H1 (cell line): Measurements from ENCODE around the gene TRIAP1. TPM values are rescaled to one million over a fixed set of nuclear protein-coding genes. Genes with fewer than 3 reads are reported as not detected.

Experiments
- CTCF ChIA-PET: fragments of 300-600 bp; sonication (Branson Sonifier 250); formaldehyde crosslinking; loops from one replicate; lab custom pipeline; 2021; ENCODE audit not compliant: partially characterized antibody; lab: Charles Lee
- POLR2A ChIA-PET: fragments of 300-600 bp; sonication (Branson Sonifier 250); formaldehyde crosslinking; loops from one replicate; lab custom pipeline; 2021; ENCODE audit warnings: inconsistent platforms; ENCODE audit not compliant: partially characterized antibody; lab: Charles Lee
- DNase-seq, 2 experiments: peaks; one replicate each; pipeline versions ENCODE4 v3.0.0 to v3.0.0-alpha.2; 2010 to 2022; ENCODE audit warnings: low spot score in 2 of 2, low read depth in 1 of 2, mixed read lengths in 1 of 2
- FAIRE-seq: peaks from 2 replicates; lab custom pipeline; 2011; peaks lifted over from hg19 to GRCh38; lab: Jason Lieb, UNC
- H2AFZ ChIP-seq: 2 replicates; pipeline ENCODE4 v1.8.1; 2012; ENCODE audit warnings: low read length, inconsistent platforms
- H2AK5ac ChIP-seq: 2 replicates; pipeline ENCODE4 v1.6.1; 2013; ENCODE audit warnings: low read depth, low read length
- H2BK120ac ChIP-seq: replicated peaks from 2 replicates; pipeline ENCODE3; 2013; ENCODE audit warnings: low read depth, low read length, inconsistent platforms
- H2BK12ac ChIP-seq: 2 replicates; pipeline ENCODE4 v1.6.1; 2013; ENCODE audit warnings: low read depth, low read length
- H2BK15ac ChIP-seq: 2 replicates; pipeline ENCODE4 v1.6.1; 2013; ENCODE audit warnings: low read length
- H2BK20ac ChIP-seq: 2 replicates; pipeline ENCODE4 v1.6.1; 2013; ENCODE audit warnings: low read length
- H2BK5ac ChIP-seq: 2 replicates; pipeline ENCODE4 v1.6.1; 2013; ENCODE audit warnings: low read depth, low read length
- H3K14ac ChIP-seq: 2 replicates; pipeline ENCODE4 v1.6.1; 2013; ENCODE audit warnings: inconsistent platforms; ENCODE audit not compliant: insufficient read length
- H3K18ac ChIP-seq: 2 replicates; pipeline ENCODE4 v1.6.1; 2013; ENCODE audit warnings: low read length; ENCODE audit errors: extremely low read depth
- H3K23ac ChIP-seq: 2 replicates; pipeline ENCODE4 v1.6.1; 2013; ENCODE audit warnings: inconsistent platforms; ENCODE audit not compliant: insufficient read length
- H3K23me2 ChIP-seq: 2 replicates; pipeline ENCODE4 v1.6.1; 2013; ENCODE audit warnings: low read depth, low read length
- H3K27ac ChIP-seq: 2 replicates; pipeline ENCODE4 v1.6.1; 2011; ENCODE audit warnings: low read depth, low read length, inconsistent platforms
- H3K27me3 ChIP-seq, 4 experiments: replicated peaks in 1 of 4; 1 replicate in 1 of 4; 2 replicates in 3 of 4; pipeline versions ENCODE4 v1.6.1 to v1.8.1; 2011 to 2013; ENCODE audit warnings: low read length in 3 of 4, mild to moderate bottlenecking in 3 of 4, inconsistent platforms in 2 of 4, mixed read lengths in 2 of 4, moderate library complexity in 1 of 4; ENCODE audit not compliant: control insufficient read depth in 3 of 4, insufficient read depth in 3 of 4; ENCODE audit errors: extremely low read depth in 1 of 4
- H3K36me3 ChIP-seq, 4 experiments: 2 replicates each; pipeline versions ENCODE4 v1.6.1 to v1.8.1; 2011 to 2013; ENCODE audit warnings: mild to moderate bottlenecking in 4 of 4, low read length in 3 of 4, moderate library complexity in 2 of 4, control low read depth in 1 of 4, inconsistent platforms in 1 of 4; ENCODE audit not compliant: insufficient read depth in 4 of 4, control insufficient read depth in 2 of 4
- H3K4ac ChIP-seq: replicated peaks from 2 replicates; pipeline ENCODE3; 2013; ENCODE audit warnings: low read length, low read depth, mixed read lengths, inconsistent platforms; ENCODE audit not compliant: insufficient read length
- H3K4me1 ChIP-seq, 4 experiments: replicated peaks in 1 of 4; 1 replicate in 1 of 4; 2 replicates in 3 of 4; pipeline versions ENCODE4 v1.6.1 to v1.8.1; 2011 to 2013; ENCODE audit warnings: low read length in 3 of 4, inconsistent platforms in 2 of 4, mixed read lengths in 1 of 4; ENCODE audit not compliant: insufficient read depth in 4 of 4, control insufficient read depth in 3 of 4
- H3K4me2 ChIP-seq, 2 experiments: 2 replicates each; pipeline versions ENCODE4 v1.6.1 to v1.8.1; 2011 to 2013; ENCODE audit warnings: low read depth in 2 of 2, low read length in 2 of 2, control low read depth in 1 of 2, inconsistent platforms in 1 of 2, mild to moderate bottlenecking in 1 of 2; ENCODE audit not compliant: insufficient read depth in 1 of 2
- H3K4me3 ChIP-seq, 4 experiments: fragments of 200-600, 300-600 bp in 1 of 4; sonication (generic), shearing (Covaris generic), sonication (Bioruptor Twin) in 1 of 4; 2 replicates each; pipeline versions ENCODE4 v1.5.1 to v1.8.1; 2011 to 2016; ENCODE audit warnings: low read length in 4 of 4, low read depth in 3 of 4, control low read depth in 2 of 4, inconsistent platforms in 2 of 4, mild to moderate bottlenecking in 2 of 4, mixed read lengths in 1 of 4, moderate library complexity in 1 of 4; ENCODE audit not compliant: insufficient read depth in 2 of 4; ENCODE audit errors: extremely low read depth in 1 of 4
- H3K56ac ChIP-seq: replicated peaks from 2 replicates; pipeline ENCODE3; 2013; ENCODE audit warnings: low read depth, mild to moderate bottlenecking, mixed read lengths, low read length, inconsistent platforms; ENCODE audit not compliant: insufficient read length
- H3K79me1 ChIP-seq: 2 replicates; pipeline ENCODE4 v1.6.1; 2013; ENCODE audit warnings: low read depth, low read length, control low read depth
- H3K79me2 ChIP-seq, 2 experiments: 2 replicates each; pipeline versions ENCODE4 v1.6.1 to v1.8.1; 2012 to 2013; ENCODE audit warnings: low read length in 2 of 2, mild to moderate bottlenecking in 2 of 2, inconsistent platforms in 1 of 2; ENCODE audit not compliant: insufficient read depth in 2 of 2, control insufficient read depth in 1 of 2
- H3K9ac ChIP-seq, 4 experiments: replicated peaks in 1 of 4; 1 replicate in 1 of 4; 2 replicates in 3 of 4; pipeline versions ENCODE4 v1.6.1 to v1.8.1; 2011 to 2013; ENCODE audit warnings: low read depth in 3 of 4, low read length in 3 of 4, control low read depth in 2 of 4, mild to moderate bottlenecking in 2 of 4, moderate library complexity in 2 of 4, inconsistent platforms in 1 of 4; ENCODE audit errors: extremely low read depth in 1 of 4
- H3K9me3 ChIP-seq, 2 experiments: 2 replicates each; pipeline versions ENCODE4 v1.6.1 to v1.8.1; 2012 to 2013; ENCODE audit warnings: mild to moderate bottlenecking in 2 of 2, moderate library complexity in 2 of 2, control low read depth in 1 of 2, inconsistent platforms in 1 of 2, low read depth in 1 of 2, low read length in 1 of 2, mixed read lengths in 1 of 2; ENCODE audit not compliant: insufficient read depth in 2 of 2
- H4K20me1 ChIP-seq, 2 experiments: replicated peaks in 1 of 2; 2 replicates each; pipeline versions ENCODE3 to v1.8.1; 2011 to 2013; ENCODE audit warnings: inconsistent platforms in 2 of 2, low read length in 2 of 2, mild to moderate bottlenecking in 1 of 2; ENCODE audit not compliant: insufficient read depth in 2 of 2, control insufficient read depth in 1 of 2
- H4K5ac ChIP-seq: 2 replicates; pipeline ENCODE4 v1.6.1; 2013; ENCODE audit warnings: low read length, low read depth, mixed read lengths, inconsistent platforms; ENCODE audit not compliant: insufficient read length
- H4K8ac ChIP-seq: 2 replicates; pipeline ENCODE4 v1.8.0; 2013; ENCODE audit warnings: mild to moderate bottlenecking, moderate library complexity, low read length, inconsistent platforms; ENCODE audit not compliant: insufficient read depth; ENCODE audit errors: extremely low read depth
- H4K91ac ChIP-seq: replicated peaks from 2 replicates; pipeline ENCODE3; 2013; ENCODE audit warnings: low read length, mixed read lengths, inconsistent platforms; ENCODE audit not compliant: insufficient read length
- CBX8 ChIP-seq: fragments of 300-800, 300-1000 bp; sonication (generic); IDR thresholded peaks from 2 replicates; pipeline ENCODE4 v1.7.1; 2016; ENCODE audit warnings: low read depth, low read length, borderline replicate concordance
- GTF2F1 ChIP-seq: IDR thresholded peaks from 2 replicates; pipeline ENCODE4 v1.6.1; 2012; ENCODE audit warnings: low read depth, low read length, improper control_type of control experiment, borderline replicate concordance
- HDAC2 ChIP-seq, 2 experiments: fragments of 300-600 bp in 1 of 2; sonication (generic) in 1 of 2; IDR thresholded peaks; 2 replicates each; pipeline ENCODE4 v1.6.1; 2011 to 2012; ENCODE audit warnings: low read depth in 2 of 2, low read length in 2 of 2, mild to moderate bottlenecking in 2 of 2, moderate library complexity in 2 of 2, borderline replicate concordance in 1 of 2, inconsistent platforms in 1 of 2
- HDAC6 ChIP-seq: IDR thresholded peaks from one replicate; pipeline ENCODE4 v1.7.1; 2012; ENCODE audit warnings: low read depth, mild to moderate bottlenecking, inconsistent platforms, low read length, moderate library complexity
- KDM4A ChIP-seq: IDR thresholded peaks from one replicate; pipeline ENCODE4 v1.7.1; 2012; ENCODE audit warnings: low read depth, mild to moderate bottlenecking, moderate library complexity, low read length, inconsistent platforms; ENCODE audit not compliant: severe bottlenecking
- POLR2A ChIP-seq, 2 experiments: IDR thresholded peaks; 1 replicate in 1 of 2; 2 replicates in 1 of 2; pipeline ENCODE4 v1.6.1; 2011; ENCODE audit warnings: low read depth in 2 of 2, low read length in 2 of 2, mild to moderate bottlenecking in 2 of 2; ENCODE audit errors: control extremely low read depth in 1 of 2
- RAD21 ChIP-seq, 2 experiments: IDR thresholded peaks in 1 of 2; conservative IDR thresholded peaks in 1 of 2; 2 replicates each; pipeline ENCODE4 v1.6.1; 2011; ENCODE audit warnings: low read depth in 2 of 2, low read length in 2 of 2, improper control_type of control experiment in 1 of 2, inconsistent platforms in 1 of 2, mild to moderate bottlenecking in 1 of 2, moderate library complexity in 1 of 2
- RFX5 ChIP-seq: IDR thresholded peaks from 2 replicates; pipeline ENCODE4 v1.6.1; 2011; ENCODE audit warnings: low read depth, low read length, improper control_type of control experiment, borderline replicate concordance
- RXRA ChIP-seq: IDR thresholded peaks from 2 replicates; pipeline ENCODE4 v1.6.1; 2011; ENCODE audit warnings: low read depth, mild to moderate bottlenecking, low read length, moderate library complexity; ENCODE audit not compliant: insufficient read depth
- SRF ChIP-seq: IDR thresholded peaks from 2 replicates; pipeline ENCODE4 v1.6.1; 2011; ENCODE audit warnings: mild to moderate bottlenecking, low read depth, low read length, moderate library complexity
- USF2 ChIP-seq: IDR thresholded peaks from 2 replicates; pipeline ENCODE4 v1.6.1; 2011; ENCODE audit warnings: low read length, improper control_type of control experiment
- WGBS, 2 experiments: shearing (Covaris generic) in 1 of 2; methylation state at CpG; one replicate each; pipeline versions ENCODE4 v1.1.6 to v1.1.7; 2013 to 2015; ENCODE audit warnings: low lambda C conversion rate in 2 of 2, mixed read lengths in 2 of 2, inconsistent platforms in 1 of 2, low coverage in 1 of 2, missing lambda C conversion rate in 1 of 2; ENCODE audit not compliant: insufficient replicate concordance in 2 of 2, insufficient coverage in 1 of 2, insufficient read length in 1 of 2; ENCODE audit errors: extremely low coverage in 1 of 2, missing lambda C conversion rate in 1 of 2; 5-methylcytosine and 5-hydroxymethylcytosine counted together
- polyA plus RNA-seq, 7 experiments: library from polyadenylated mRNA; depleted of rRNA in 3 of 7; stranded (reverse) in 5 of 7; unstranded in 2 of 7; fragments of >200 nt in 5 of 7; fragments of 200-250 nt in 2 of 7; gene quantifications; 1 replicate in 5 of 7; 2 replicates in 1 of 7; 4 replicates in 1 of 7; pipeline versions ENCODE4 v1.2.1 to v1.2.3, GENCODE V29; 2011 to 2013; ENCODE audit warnings: missing spikeins in 2 of 7, mixed read lengths in 2 of 7
- total RNA-seq: library from RNA; stranded (reverse); fragmentation: NEBNext Ultra II Directional; extraction: Animal tissue kit (Norgen Biotek cat#: 25700); gene quantifications from 2 replicates; pipeline ENCODE4 v1.2.1, GENCODE V29; 2021

The TRIAP1 gene
- total and polyA plus RNA-seq, 2 of the 8 experiments (the other 6 are each of a cell fraction or from before 2014, with no cell fraction given) = 42.0 to 63.4 TPM

- Histone ChIP-seq H3K9ac (no peak overlapping the region), H3K14ac (no peak overlapping the region), H2BK120ac (no peak overlapping the region), H2BK12ac (peak overlapping the region; percentile 68; the same call in 1 of the 2 replicates), H3K9me3 (peaks cover 0 to 3% of the 10 kb centered on the region in 2 experiments; a peak in 1 of 4 replicates), H4K5ac (no peak overlapping the region), H4K8ac (no peak overlapping the region), H3K4ac (no peak overlapping the region), H4K91ac (no peak overlapping the region), H3K36me3 (no peaks in the 10 kb centered on the region), H4K20me1 (no peaks in the 10 kb centered on the region), H2AK5ac (0 out of 2 replicates have a peak overlapping the region, but pooled peaks have one; percentile 75), H3K27me3 (no peaks in the 10 kb centered on the region), H2BK20ac (peak overlapping the region; percentile 55; the same call in 1 of the 2 replicates), H3K79me1 (no peaks in the 10 kb centered on the region), H3K23me2 (no peaks in the 10 kb centered on the region), H3K79me2 (no peaks in the 10 kb centered on the region), H3K56ac (no peak overlapping the region), H3K4me3 (no peak overlapping the region), H3K18ac (no peak overlapping the region), H2BK15ac (peak overlapping the region; percentile 92; the same call in 1 of the 2 replicates), H2AFZ (no peak overlapping the region), H3K4me1 (peaks cover 0 to 6% (median 0%) of the 10 kb centered on the region in 4 experiments; a peak in 1 of 7 replicates), H2BK5ac (no peak overlapping the region), H3K23ac (no peak overlapping the region), H3K27ac (no peak overlapping the region), H3K4me2 (no peak overlapping the region)
- DNase-seq (no peak), FAIRE-seq (no peak)
- ChIA-PET CTCF (interaction anchor here (0.7 to 13.9 kb wide), 28 partner anchors 10 to 1715 kb away, joined by 3 to 310 read pairs (median 8); partner anchors contain the start of genes COQ5 and COX6A1), POLR2A (interaction anchor here (0.9 to 2.4 kb wide), 9 partner anchors 9 to 76 kb away, joined by 3 to 11 read pairs (median 5); no protein-coding TSS in a partner anchor)
- WGBS, 2 experiments = 68% methylated on average over 4 of the region's 7 CpGs; no CpG with 5 or more reads in 1 of the 2 experiments
- TF ChIP-seq HDAC2 (IDR thresholded peaks at IDR 0.05; ENCODE audit: borderline replicate concordance in 1 of 2, low read depth in 2 of 2, low read length in 2 of 2) (no peak), RAD21 (IDR thresholded peaks at IDR 0.05 in 1 of 2, conservative IDR thresholded peaks at IDR 0.05 in 1 of 2; ENCODE audit: low read depth in 2 of 2, low read length in 2 of 2) (no peak), POLR2A (IDR thresholded peaks at IDR 0.05; ENCODE audit: control extremely low read depth in 1 of 2, low read depth in 2 of 2, low read length in 2 of 2) (no peak), RFX5 (no peak), RXRA (no peak), KDM4A (no peak), USF2 (no peak), CBX8 (no peak), HDAC6 (no peak), SRF (no peak), GTF2F1 (no peak)
These were observed 16.8 kb downstream of the TRIAP1 start for GRCh38 chr12:120429368-120429767.
